ENCODE data around the gene ATP2C2.

The ATP2C2 gene

GRCh38 chr16:84413244-84414004 lies 45.1 kb downstream of the ATP2C2 start:
- no peak for TF ChIP-seq POLR2AphosphoS5 (IDR thresholded peaks at IDR 0.05; ENCODE audit: low read depth, low read length)

GRCh38 chr16:84414789-84415326 lies 46.5 kb downstream of the ATP2C2 start:
- TF ChIP-seq SIN3A (IDR thresholded peaks at IDR 0.05; ENCODE audit: borderline replicate concordance, insufficient read depth, low read length) (no peak), POLR2AphosphoS5 (IDR thresholded peaks at IDR 0.05; ENCODE audit: low read depth, low read length) (no peak), TAF1 (IDR thresholded peaks at IDR 0.05; ENCODE audit: borderline replicate concordance, insufficient read depth, low read length) (no peak), FOXP2 (optimal IDR thresholded peaks at IDR 0.05; ENCODE audit: borderline replicate concordance, extremely low read depth, extremely low read length, insufficient read depth) (no peak)
- TF ChIP-seq, protein P1, sequence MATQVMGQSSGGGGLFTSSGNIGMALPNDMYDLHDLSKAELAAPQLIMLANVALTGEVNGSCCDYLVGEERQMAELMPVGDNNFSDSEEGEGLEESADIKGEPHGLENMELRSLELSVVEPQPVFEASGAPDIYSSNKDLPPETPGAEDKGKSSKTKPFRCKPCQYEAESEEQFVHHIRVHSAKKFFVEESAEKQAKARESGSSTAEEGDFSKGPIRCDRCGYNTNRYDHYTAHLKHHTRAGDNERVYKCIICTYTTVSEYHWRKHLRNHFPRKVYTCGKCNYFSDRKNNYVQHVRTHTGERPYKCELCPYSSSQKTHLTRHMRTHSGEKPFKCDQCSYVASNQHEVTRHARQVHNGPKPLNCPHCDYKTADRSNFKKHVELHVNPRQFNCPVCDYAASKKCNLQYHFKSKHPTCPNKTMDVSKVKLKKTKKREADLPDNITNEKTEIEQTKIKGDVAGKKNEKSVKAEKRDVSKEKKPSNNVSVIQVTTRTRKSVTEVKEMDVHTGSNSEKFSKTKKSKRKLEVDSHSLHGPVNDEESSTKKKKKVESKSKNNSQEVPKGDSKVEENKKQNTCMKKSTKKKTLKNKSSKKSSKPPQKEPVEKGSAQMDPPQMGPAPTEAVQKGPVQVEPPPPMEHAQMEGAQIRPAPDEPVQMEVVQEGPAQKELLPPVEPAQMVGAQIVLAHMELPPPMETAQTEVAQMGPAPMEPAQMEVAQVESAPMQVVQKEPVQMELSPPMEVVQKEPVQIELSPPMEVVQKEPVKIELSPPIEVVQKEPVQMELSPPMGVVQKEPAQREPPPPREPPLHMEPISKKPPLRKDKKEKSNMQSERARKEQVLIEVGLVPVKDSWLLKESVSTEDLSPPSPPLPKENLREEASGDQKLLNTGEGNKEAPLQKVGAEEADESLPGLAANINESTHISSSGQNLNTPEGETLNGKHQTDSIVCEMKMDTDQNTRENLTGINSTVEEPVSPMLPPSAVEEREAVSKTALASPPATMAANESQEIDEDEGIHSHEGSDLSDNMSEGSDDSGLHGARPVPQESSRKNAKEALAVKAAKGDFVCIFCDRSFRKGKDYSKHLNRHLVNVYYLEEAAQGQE (IDR thresholded peaks at IDR 0.05; ENCODE audit: insufficient read depth in 1 of 2, low read depth in 2 of 2, low read length in 2 of 2): no peak

- no peak for TF ChIP-seq POLR2AphosphoS5 (IDR thresholded peaks at IDR 0.05; ENCODE audit: low read depth, low read length)
- TF ChIP-seq FOXP2 (optimal IDR thresholded peaks at IDR 0.05; ENCODE audit: borderline replicate concordance, extremely low read depth, extremely low read length, insufficient read depth): no peak
- TF ChIP-seq TAF1 (IDR thresholded peaks at IDR 0.05; ENCODE audit: borderline replicate concordance, insufficient read depth, low read length): no peak
- TF ChIP-seq SIN3A (IDR thresholded peaks at IDR 0.05; ENCODE audit: borderline replicate concordance, insufficient read depth, low read length): no peak
- TF ChIP-seq, protein P1 (IDR thresholded peaks at IDR 0.05; ENCODE audit: insufficient read depth in 1 of 2, low read depth in 2 of 2, low read length in 2 of 2): no peak
These were observed 48.3 kb downstream of the ATP2C2 start for GRCh38 chr16:84416407-84417321.

- TF ChIP-seq POLR2AphosphoS5 (IDR thresholded peaks at IDR 0.05; ENCODE audit: low read depth, low read length) (no peak), SIN3A (IDR thresholded peaks at IDR 0.05; ENCODE audit: borderline replicate concordance, insufficient read depth, low read length) (no peak), FOXP2 (optimal IDR thresholded peaks at IDR 0.05; ENCODE audit: borderline replicate concordance, extremely low read depth, extremely low read length, insufficient read depth) (no peak), TAF1 (IDR thresholded peaks at IDR 0.05; ENCODE audit: borderline replicate concordance, insufficient read depth, low read length) (no peak)
- TF ChIP-seq, protein P1 (IDR thresholded peaks at IDR 0.05; ENCODE audit: insufficient read depth in 1 of 2, low read depth in 2 of 2, low read length in 2 of 2): no peak
These were observed 49.9 kb downstream of the ATP2C2 start for GRCh38 chr16:84418056-84418849.

GRCh38 chr16:84419730-84420129 lies 51.4 kb downstream of the ATP2C2 start:
- TF ChIP-seq TAF1 (IDR thresholded peaks at IDR 0.05; ENCODE audit: borderline replicate concordance, insufficient read depth, low read length): no peak

Measured in PFSK-1 (cell line).